Epithelial cell of umbilical artery (primary cell): ENCODE results near the gene FAM181B. TPM values are rescaled to one million over a fixed set of nuclear protein-coding genes. Genes with fewer than 3 reads are reported as not detected.

Experiments
- total RNA-seq: library from RNA; depleted of rRNA; stranded (reverse); fragments of >200 nt; gene quantifications from 2 replicates; pipeline ENCODE4 v1.2.3, GENCODE V29; 2014

Gene FAM181B
- total RNA-seq = under 0.01 and 0.15 TPM in 2 replicates

GRCh38 chr11:82733444-82734119 is at the start of gene FAM181B:
FAM181B (minus strand) TSS chr11:82733864; CDS start chr11:82733729, 135 bp downstream.

Other genes with a start within 250 kb of the FAM181B start
- 65.3 and 152 TPM in 2 replicates for gene PRCP, start 166.6 kb upstream of the FAM181B start, total RNA-seq
- gene DDIAS, start 167.9 kb upstream of the FAM181B start, total RNA-seq = 7.5 and 13.2 TPM in 2 replicates